Measurements from ENCODE around the gene DDX6.

- TF ChIP-seq POLR2A (IDR thresholded peaks at IDR 0.05; ENCODE audit: low read depth, low read length) (no peak), POLR2AphosphoS5 (IDR thresholded peaks at IDR 0.05; ENCODE audit: low read depth, low read length) (no peak), PAX5 (IDR thresholded peaks at IDR 0.05; ENCODE audit: insufficient read depth, low read length, severe bottlenecking) (no peak), POU2F2 (IDR thresholded peaks at IDR 0.05; ENCODE audit: low read depth, low read length) (no peak), TAF1 (IDR thresholded peaks at IDR 0.05; ENCODE audit: low read depth, low read length) (no peak)
These were observed 91.3 kb downstream of the DDX6 start for GRCh38 chr11:118699506-118700220.

Data from GM12891 (cell line).